ENCODE measurements around the gene ACTL7B.

- no peak for TF ChIP-seq CTCF (IDR thresholded peaks at IDR 0.05; ENCODE audit: borderline replicate concordance, extremely low read depth, low read length, poor library complexity, severe bottlenecking)
- TF ChIP-seq EZH2 (IDR thresholded peaks at IDR 0.05; ENCODE audit: borderline replicate concordance, low read depth, low read length, severe bottlenecking), result no peak
Observed at GRCh38 chr9:108866001-108866420, 10.2 kb upstream of the ACTL7B start.
